Stimulated activated CD8-positive, alpha-beta memory T cell treated with anti-CD3 and anti-CD28 coated beads, Interleukin-4, amount 100 ng/mL, for 4 hours (primary cell): ENCODE results near the gene ACRV1.

Source experiments
- DNase-seq, 2 donors: peaks; one replicate each; pipeline ENCODE4 v3.0.0-alpha.2; 2020; ENCODE audit warnings: low read depth in 2 of 2, low spot score in 1 of 2

ACRV1 gene

DNA sequence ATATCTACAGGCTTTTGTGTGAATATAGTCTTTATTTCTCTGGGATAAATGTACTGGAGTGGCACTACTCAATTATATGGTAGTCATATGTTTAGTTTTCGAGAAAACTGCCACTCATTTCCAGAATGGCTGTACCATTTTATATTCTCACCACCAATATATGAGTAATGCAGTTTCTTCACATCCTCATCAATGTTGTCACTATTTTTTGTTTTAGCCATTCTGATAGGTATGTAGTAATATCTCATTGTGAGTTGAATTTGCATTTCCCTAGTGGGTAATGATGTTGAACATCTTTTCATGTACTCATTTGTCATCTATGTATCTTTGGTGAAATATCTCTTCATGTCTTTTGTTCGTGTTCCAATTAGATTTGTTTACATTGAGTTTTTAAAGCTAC, 18.0 kb downstream of the ACRV1 start:
- no peak for DNase-seq

DNA sequence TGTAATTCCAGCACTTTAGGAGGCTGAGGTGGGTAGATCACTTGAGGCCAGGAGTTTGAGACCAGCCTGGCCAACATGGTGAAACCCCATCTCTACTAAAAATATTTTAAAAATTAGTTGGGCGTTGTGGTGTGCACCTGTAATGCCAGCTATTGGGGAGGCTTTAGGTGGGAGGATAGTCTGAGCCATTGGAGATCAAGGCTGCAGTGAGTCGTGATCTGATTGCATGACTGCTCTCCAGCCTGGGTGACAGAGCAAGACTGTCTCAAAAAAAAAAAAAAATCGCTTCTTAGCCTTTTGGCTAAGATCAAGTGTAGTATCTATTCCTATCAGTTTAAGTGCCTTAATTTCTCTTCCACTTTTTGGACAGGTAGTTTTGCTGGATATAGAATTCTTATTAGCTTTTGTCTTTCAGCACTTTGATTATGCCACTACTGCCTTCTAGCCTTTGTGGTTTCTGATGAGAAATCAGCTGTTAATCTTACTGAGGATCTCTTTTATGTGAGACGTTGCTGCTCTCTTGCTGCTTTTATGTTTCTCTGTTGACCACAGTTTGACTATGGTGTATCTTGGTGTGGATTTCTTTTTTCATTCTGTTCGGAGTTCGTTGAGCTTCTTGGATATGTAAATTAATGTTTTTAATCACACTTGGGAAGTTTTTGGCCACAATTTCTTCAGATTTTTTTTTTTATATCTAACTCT, 31.0 kb downstream of the ACRV1 start:
- no peak for DNase-seq

DNA sequence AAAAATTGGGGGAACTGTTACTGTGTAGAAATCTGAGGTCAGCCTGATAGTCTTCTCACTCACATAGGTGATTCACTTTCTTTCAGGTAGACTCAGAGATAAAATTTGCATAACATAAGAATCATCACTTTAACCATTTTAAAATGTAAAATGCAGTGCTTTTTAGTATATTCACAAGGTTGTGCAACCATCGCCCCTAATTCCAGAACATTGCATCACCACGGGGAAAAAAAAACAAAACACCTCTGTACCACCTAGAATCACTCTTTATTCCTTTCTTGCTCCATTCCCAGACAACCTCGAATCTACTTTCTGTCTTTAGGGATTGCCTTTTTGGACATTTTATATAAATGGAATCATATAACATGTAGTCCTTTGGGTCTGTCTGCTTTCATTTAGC, 34.8 kb downstream of the ACRV1 start:
- DNase-seq = no peak

DNA sequence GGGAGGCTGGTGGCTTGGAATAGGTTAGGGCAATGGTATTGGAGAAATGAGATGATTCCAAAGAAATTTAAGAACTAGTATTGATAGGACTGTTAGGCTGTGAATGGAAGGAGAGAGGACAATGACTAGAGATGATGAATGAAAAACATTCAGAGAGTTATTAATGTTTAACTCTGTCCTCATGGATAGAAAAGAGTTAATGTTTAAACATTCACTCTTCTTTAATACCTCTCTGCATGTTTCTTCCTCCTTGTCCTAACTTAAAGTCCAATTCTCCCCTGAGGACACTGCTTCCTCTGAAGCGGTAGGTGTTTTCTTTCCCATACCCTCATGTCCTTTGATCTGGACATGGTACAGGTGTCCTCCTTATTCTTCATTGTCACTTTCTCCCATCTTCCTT, 42.3 kb downstream of the ACRV1 start:
- DNase-seq = no peak

DNA sequence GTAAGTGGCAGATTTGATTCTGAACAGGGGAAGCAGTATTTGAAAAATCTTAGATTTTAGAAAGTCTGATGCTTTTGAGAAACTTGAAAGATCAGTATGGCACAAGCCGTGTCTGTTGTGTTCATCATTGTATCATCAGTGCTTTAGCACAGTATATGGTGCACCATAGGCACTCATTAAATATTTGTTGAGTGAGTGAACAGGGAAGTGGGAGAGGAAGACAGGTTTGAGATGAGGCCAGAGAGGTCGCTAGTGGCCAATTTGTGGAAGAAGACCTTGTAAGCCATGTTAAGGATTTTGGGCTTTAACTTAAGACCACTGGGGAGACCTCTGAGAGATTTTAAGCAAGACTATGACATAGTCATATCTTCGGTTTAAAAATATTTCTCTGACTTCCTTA, 42.8 kb downstream of the ACRV1 start:
- no peak for DNase-seq

DNA sequence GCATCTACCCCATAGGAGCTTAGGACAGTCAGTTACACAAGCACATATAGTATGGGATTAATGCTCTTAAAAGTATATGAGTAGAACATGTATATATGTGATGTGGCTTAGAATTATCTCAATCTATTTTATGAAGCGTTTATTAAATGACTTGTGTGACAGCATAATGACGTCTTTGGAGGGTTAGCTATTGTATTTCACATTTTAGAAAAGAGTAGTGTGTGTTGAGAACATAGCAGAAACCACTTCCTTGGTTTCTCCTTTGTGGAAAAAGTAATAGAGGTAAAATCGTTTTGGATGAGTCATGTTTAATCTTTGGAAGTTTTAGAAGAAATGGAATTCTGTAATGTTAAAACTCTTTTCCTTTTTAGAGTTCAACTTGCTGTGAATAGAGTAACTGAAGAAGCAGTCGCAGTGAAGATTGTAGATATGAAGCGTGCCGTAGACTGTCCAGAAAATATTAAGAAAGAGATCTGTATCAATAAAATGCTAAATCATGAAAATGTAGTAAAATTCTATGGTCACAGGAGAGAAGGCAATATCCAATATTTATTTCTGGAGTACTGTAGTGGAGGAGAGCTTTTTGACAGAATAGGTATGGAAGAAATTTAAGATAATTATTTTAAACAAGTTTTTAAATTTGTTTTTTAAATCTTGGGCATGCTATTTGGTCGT, 53.3 kb downstream of the ACRV1 start:
- no peak for DNase-seq

DNA sequence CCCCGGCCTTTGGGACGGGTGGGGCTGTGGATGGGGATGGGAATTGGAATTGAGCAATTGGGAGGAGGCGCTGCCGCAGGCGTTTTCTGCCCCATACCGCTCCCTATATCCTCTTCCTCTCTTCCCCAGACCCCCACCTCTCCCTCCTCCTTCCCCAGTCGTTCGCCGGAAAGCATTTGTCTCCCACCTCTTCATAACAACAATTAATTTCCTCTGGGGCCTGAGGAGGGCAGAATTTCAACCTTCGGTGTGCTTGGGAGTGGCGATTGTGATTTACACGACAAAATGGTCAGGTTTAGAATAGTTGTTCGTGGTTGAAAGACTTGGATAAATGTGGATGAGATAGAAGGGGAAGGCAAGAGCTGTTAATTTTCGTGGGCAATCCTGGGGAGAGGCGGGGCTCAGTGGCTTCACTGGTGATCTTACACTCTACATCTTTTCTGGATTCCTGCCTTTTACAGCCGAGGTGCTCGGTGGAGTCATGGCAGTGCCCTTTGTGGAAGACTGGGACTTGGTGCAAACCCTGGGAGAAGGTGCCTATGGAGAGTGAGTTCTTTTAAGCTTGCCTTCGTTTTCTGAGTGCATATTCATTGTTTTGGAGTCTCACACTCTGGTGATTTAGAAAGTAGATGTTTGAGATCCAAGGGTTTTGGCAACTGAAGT, 54.2 kb downstream of the ACRV1 start:
- DNase-seq = peak in 1 of 2 donors; percentile 6

DNA sequence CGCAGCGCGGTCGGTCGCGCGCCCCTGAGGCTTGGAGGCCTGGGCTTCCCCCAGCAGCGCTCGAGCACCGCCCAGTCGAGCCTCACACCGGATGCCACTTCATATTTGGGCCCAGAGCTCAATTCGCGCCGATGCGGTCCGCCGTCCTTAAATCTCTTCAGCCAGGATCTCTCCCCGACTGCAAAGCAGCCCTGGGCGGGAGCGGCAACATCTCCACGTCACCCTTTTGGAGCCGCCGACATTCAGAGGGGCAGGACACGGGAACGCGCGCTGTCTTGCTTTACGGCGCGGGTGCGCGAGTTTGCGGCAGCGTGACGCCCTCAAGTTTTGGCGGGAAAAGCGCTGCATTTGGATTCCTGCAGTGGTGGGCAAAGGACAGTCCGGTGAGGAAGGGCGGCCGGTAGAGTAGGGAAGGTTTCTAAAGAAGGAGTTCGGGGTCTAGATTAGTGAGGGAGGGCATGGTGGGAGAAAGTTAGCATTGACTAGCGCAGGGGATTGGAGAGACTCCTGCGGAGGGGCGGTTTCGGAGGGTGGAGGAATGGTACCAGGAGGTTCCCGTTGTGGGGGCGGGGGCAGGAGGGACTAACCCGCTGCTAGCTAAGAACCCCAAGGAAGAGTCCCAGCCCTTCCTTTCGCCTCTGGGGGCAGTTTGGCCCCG, 54.9 kb downstream of the ACRV1 start:
- DNase-seq = peak; percentile 69 to 71

DNA sequence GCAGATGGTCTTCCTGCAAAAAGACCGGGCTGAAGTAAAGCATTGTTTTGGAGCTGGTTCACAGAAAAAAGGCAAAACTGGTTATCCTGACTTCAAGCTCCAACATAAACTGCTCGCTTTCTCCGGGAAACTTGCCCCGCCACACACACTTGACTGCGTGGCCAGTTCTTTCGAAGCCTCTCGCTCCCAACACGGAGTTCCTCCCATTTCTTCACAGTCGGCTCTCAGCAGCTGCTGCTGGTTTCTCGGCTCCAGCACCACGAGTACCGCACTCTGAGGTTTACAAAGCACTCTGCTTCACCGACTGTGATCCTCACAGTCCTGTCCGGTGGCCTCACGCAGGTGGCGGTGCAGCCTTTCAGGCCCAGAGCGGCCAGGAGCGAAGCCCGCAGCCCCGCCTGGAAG, 55.4 kb downstream of the ACRV1 start:
- peak in 1 of 2 donors; percentile 0 for DNase-seq

DNA sequence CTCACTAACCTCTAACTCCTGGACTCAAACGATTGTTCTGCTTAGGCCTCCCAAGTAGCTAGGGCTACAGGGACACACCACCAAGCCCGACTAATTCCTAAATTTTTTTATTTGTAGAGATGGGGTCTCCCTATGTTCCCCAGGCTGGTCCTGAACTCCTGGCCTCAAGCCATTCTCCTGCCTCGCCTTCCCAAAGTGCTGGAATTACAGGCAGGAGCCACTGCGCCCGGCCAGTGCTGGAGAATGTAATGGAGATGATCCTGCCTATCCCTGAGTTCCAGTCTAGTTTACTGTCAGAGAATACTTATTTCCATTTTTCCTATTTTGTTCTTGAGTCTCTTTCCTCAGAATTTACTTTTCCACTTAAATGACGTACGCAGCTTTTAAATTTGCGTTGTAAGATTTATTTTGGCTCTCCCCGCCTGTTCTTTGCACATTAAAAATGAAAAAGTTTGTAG, 55.9 kb downstream of the ACRV1 start, which contains the start of gene CHEK1:
TSS of gene CHEK1 (plus strand) at position 408 of the 458 bp plus-strand sequence. CDS start 1,606 bp downstream, outside the sequence.
- no peak for DNase-seq

DNA sequence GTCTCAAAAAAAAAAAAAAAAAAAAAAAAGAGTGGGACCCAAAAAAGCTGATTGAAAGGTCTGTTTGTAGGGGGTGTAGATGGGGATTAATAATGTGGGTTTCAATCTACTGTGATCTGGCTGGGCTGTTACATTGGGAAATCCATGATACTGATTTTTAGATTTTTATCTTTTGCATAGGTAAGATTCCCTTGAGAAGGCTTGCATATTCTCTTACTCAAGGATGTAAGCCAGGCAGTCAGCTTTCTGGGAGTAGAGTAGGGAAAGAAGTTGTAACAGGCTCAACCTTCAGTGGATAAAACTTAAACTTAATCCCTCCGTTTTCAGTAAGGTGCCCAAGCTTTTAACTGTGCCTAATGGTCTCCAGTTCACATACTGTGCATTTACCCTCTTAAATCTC, 57.6 kb downstream of the ACRV1 start:
- no peak for DNase-seq

DNA sequence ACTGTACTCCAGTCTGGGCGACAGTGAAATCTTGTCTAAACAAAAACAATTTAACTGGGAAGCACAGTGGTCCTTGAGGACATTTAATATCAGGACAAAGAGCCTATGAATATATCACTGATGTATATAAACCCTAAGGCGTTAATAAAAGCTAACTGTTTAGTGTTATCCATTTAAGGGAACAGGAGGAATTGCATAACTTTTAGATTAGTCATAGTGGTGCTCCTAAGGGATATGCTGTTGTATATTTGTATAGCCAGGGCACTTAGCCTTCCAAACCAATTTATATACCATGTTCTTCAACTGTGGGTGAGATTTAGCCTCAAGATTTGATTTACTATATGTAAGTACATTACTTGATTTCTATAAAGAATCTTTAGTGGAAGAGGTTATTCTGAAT, 58.7 kb downstream of the ACRV1 start:
- DNase-seq = no peak
